ENCODE measurements around the gene DOK1.

Gene DOK1

DNA sequence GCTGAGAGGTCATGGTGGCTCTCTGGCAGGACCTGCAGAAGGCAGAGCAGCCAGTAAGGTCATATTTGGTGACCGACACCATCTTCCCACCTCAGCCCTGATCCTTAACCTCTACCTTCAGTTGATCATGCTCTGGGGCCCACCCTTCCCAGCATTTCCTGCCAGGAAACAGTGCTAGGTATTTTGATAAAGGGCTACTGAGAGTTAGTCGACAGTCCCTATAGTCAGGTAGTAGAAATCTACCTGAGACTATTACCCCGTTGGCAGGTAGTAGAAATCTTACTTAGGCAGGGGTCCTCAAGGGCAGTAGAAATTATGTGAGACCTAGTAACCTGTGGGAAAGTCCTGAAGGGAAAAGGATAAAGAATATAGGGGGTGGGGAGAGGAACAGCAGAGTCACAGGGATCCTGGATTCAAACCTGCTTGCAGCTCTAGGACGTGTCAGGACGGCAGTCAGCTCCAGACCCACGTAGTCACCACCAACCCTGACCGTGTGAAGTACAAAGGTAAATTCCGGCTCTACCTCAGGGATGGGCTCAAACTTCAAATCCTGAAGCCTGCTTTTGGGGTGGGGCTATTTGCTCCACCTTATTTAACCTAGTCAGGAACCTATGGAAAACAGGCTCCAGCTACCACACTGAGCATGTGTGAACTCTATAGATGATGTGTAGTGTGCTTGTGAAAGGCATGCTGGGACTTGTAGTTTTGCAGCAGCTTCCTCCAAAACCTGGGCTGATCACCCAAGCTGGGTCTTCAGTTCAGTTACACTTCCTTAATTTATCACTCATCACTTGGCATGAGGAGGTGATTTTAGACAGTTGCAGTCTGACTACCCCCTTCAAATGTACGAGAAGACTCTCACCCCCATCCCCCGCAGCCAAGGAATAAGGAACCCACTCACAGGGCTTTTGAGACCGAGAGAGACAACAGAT, 28.5 kb upstream of the DOK1 start, which contains the start of gene DQX1:
DQX1 (minus strand) TSS at position 515 of the 932 bp plus-strand sequence; CDS start at position 13, 502 bp downstream.
- DNase-seq: no peak

DNA sequence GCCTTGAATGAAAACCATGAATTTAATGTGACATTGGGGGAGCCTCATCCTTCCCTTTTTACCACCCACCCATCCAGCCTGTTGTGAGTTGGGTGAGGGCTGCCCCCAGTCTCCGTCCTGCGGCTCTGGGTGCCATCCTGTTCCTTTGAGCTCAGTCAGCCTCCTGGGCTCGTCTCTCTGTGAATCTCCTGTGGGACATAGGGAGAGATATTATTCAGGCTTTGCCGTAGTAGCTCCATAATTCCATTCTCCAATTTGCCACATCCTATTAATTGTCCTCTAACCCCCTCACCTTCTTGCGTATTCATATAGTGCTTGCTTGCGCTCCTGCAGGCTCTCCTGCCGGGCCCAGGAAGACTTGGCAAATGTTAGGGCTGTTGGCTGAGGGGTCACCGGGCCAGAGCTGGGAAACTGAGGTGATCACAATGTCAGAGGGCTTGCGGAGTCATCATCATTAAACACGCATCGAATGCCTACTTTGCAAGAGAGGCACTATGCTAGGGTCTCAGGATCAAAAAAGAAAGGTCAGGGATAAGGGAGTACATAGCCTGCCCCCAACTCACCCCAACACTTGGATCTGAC, 27.8 kb upstream of the DOK1 start:
- DNase-seq: no peak

DNA sequence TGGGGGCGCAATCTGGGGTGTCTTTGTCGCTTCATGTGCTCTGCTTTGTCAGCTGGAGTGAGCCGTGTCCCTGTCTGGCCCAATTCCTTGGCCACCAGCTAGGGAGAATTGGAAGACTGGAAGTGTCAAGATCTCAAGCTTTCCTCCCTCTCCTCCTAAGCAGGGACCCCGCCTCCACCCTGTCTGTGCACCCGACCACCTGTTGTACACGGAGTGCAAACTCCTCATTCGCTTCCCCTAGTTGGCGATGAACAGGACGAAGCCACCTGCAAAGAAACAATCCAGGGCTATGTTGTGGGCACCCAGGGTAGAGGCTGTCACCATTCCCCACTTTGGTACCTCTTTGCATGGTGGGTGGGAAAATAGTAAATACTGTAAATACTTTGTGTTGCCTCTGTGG, 26.8 kb upstream of the DOK1 start:
- no peak for DNase-seq

DNA sequence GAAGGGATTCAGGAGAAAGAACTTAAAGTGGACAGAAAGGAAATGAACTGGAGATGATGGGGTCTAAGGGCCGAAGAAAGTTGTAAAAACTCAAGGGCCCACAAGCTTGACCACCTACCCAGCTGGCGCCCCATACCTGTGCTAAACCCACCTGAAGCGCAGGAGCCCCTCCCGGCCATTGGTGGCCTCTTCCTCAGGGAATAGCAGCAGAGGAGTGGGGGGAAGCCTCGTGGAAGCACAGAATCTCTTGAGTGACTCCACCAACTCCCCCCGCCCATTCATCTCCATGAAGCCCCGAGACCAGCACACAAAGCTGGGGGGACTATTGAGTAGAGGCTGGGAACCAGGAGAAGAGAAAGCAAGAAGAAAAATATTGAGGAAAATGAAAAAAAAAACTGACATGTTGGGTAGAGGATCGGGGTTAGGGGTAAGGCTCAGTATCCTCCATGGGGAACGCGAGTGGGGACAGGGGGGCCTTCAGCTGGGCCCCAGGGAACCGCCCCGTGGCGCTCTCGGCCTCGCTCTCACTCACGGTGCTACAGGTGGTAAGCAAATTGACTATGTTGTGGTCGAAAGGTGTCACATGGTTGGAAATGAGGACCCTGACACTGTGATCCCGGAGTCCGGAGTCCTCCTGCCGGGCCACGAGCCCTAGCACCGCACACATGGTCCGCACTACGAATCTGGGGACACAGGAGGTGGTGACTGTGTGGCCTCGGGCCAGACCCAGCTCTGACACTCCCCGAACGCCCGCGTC, 25.7 kb upstream of the DOK1 start:
- DNase-seq: no peak

DNA sequence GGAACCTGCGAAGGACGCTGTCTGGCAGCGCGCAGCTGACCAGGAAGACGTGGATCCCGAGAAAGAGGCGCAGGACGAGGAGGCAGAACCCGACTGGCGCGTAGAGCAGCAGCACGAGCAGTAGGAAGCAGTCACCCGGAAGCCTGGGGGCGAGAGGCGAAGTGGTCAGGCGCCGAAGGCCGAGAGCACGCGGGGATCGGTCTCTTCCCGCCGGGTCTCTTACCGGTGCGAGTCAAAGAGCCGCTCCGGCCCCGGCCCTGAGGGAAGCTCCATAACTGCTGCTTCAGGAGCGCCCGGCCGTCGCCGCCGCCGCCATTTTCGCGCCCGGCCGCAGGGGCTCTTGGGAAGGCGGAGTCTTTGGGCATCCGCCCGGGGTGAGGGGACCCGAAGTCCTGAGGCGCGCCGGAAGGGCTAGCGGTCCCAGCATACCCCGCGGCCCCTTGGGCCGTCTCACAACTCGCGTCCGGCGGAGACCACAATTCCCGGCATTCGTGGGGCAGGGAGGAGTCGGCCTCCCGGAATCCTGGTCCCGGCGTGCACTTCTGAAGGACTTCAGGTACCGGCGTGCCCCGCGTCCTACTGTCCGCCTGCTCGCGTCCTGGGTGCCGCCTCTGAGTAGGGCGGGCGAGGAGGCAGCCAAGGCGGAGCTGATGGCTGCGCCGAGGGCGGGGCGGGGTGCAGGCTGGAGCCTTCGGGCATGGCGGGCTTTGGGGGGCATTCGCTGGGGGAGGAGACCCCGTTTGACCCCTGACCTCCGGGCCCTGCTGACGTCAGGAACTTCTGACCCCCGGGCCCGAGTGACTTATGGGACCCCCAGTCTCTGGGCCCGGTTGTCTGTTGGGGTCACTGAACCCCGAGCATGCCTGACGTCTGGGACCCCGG, 24.9 kb upstream of the DOK1 start, which contains the start of the genes AUP1 and HTRA2:
AUP1 (minus strand) TSS at position 350 of the 882 bp plus-strand sequence; CDS start at position 273, 77 bp downstream.
HTRA2 (plus strand) TSS at position 577 of the 882 bp plus-strand sequence; CDS start at position 651, 74 bp downstream.
- DNase-seq: peak; percentile 81

DNA sequence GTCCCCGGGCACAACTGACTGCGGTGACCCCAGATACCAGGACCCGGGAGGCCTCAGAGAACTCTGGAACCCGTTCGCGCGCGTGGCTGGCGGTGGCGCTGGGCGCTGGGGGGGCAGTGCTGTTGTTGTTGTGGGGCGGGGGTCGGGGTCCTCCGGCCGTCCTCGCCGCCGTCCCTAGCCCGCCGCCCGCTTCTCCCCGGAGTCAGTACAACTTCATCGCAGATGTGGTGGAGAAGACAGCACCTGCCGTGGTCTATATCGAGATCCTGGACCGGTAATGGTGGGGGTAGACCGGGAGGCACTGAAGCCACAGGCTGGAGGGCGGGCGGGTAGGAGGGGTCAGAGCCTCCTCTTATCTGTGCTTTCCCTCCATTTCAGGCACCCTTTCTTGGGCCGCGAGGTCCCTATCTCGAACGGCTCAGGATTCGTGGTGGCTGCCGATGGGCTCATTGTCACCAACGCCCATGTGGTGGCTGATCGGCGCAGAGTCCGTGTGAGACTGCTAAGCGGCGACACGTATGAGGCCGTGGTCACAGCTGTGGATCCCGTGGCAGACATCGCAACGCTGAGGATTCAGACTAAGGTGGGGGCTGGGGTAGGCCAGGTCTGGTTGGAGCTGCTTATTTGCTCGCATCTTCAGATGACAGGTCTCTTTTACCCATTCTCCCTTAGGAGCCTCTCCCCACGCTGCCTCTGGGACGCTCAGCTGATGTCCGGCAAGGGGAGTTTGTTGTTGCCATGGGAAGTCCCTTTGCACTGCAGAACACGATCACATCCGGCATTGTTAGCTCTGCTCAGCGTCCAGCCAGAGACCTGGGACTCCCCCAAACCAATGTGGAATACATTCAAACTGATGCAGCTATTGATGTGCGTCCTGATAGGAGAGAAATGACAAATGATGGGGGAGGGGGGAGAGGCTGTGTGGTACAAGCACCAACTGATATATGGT, 24.0 kb upstream of the DOK1 start:
- peak; percentile 42 for DNase-seq

DNA sequence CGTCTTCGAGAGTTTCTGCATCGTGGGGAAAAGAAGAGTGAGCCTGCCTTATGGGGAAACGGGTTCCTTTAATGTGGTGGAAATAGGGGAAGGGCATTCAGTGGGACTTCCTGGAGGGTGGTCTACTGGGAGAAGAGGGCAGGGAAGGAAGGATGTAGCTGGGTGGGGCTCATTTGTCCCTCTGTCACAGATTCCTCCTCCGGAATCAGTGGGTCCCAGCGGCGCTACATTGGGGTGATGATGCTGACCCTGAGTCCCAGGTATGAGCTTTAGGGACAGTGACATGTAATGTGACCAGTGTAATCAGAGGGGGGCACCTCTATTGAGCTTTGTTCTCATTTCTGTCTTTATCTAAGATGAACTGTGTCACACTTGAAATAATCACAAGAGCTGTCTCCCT, 22.9 kb upstream of the DOK1 start:
- no peak for DNase-seq

DNA sequence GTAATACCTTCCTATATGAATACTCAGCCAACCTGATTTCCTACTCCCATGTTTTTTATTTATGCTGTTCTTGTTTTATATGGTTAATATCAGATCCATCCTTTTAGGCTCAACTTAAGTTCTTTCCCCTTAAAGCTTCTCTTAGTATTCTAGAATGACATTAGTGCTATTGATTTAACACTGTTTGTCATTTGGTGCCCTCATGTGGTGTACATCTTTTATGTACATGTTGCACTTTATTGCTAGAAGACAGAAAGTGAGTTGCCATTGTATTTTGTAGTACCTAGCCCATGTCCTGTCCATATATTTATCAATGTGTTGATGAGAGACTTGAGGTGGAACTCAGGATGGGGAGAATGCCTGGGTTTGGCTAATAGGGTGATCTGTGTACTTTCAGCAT, 22.3 kb upstream of the DOK1 start:
- DNase-seq: no peak

DNA sequence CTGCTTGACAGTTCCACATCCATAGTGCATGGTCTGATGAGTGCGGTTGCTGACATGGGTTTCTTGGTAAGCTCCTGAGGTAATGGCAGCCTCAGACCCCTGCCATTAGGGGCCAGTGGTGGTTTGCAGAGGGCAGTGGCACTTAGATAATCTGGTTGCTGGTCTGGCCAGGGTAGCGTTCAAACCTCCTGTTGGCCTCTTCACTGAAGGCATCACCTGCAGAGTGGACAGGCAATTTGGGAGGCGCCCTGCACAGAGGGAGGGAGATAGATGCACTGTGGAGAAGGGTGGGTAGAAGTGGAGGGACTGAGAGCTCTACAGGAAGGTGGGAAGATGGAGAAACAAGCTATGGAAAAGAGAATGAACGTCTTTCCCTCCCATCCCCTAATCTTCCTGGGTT, 21.1 kb upstream of the DOK1 start:
- no peak for DNase-seq

DNA sequence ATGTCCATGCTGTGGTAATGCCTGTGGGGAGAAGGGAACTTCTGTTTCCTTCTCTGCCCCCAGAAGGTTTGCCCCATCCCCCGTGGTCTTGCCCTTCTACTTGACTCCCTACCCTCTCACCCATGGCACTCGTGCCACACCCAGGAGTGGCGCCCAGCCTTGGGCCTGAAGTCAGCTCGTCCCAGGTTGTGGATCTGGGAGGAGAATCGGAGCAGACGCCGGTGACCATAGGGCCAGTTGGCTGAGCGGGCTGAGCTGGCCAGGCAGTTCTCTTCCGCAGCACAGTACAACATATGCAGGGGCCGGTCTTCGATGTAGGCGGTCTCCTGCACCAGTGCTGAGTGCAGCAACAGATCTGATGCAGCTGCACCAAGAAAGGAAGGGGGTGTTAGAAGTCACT, 20.1 kb upstream of the DOK1 start:
- no peak for DNase-seq

DNA sequence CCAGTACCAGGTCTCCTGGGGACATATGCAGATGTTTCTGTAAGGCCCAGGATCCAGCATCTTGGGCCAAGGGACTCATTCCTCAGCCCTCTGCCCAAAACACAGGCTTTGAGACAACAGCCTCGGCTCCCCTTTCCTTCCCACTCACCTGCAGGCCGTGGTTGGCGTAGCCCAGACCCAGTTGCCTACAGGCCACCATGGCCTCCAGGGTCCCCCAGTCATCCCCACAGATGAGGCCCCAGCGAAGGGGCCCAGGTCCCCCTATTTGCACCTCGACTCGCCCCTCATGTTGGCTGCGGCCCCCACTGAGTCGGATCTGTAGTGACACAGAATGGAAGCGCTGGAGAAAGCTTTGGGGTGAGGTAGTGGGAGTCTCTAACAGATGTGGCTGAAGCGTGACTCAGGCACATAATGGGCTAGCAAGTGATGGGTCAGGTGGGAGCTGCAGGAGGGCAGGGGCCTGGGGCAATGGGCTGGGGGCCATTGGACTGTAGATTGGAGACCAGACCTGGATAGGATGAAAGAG, 19.0 kb upstream of the DOK1 start:
- DNase-seq: no peak

DNA sequence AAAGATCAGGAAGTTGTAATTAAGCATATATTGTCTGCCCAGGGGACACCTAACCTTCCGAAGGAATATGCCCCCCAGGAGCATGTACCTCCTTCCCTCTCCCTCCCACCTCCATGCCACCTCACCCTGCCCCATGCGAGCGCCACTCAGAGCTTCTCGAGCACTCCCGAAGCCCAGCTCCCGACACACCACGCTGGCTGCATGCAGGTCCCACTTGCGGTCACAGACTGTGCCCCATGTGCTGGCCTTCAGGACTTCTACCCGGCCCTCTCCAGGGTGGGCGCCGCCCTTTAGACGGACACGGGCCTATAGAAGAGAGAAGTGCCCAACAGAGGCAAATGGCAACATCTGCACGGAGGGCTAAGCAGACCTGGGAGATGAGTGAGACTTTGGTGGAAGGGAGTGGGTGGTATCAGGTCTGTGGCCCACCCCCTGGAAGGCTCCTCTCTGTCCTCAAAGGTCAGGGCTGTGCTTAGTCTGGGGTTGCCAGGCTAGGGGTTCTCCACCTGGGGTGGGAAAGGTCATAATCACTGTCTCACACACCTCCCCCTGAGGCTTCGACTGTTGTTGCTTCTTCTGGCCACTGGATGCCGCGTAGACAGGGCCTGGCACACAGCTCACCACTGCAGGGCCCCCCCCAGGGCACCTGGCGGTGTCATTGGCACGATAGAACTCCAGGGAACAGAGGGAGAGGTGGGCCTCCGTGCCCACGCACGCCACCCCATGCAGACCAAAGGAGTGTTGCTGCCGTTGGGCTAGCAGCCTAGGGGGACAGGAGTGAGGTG, 18.2 kb upstream of the DOK1 start:
- DNase-seq: no peak

DNA sequence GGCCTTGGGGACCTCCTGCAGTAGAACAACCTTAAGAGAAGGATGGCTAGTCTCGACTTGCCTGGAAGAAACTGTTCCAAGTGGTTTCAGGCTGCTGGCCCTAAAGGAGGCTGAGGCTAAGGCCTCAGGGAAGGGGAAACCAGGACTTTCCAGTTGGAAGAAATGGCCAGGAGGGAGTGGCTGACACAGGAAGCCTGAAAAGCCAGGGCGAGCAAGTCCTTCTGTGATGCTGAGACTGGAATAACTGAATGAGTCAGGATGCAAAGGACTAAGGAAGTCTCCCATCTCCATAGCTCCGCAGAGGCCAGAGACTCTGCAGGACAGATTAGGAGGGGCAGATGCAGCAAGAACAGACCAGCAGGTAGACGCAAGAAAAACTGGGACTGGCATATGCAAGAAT, 17.4 kb upstream of the DOK1 start:
- no peak for DNase-seq

DNA sequence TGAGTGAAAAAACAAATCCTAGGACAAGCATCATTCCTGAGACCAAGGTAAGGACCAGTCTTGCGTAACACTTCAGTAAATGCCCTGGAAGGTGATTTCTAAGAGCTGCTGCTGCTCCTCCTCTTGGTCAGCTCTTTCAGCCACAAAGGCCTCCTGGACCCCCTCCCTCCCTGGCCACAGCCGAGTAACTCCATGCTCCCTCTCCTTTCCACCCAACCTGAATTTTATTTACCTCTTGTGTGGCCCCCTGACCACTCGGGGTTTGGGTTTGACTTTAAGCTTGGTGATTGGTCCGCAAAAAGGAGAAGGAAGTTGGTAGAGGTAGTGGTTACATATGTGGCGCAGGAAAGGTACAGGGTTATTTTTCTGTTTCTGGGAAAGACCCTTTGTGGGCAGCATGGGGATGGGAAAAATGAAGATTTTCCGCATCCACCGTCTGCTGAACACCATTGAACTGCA, 15.6 kb upstream of the DOK1 start:
- DNase-seq: no peak

DNA sequence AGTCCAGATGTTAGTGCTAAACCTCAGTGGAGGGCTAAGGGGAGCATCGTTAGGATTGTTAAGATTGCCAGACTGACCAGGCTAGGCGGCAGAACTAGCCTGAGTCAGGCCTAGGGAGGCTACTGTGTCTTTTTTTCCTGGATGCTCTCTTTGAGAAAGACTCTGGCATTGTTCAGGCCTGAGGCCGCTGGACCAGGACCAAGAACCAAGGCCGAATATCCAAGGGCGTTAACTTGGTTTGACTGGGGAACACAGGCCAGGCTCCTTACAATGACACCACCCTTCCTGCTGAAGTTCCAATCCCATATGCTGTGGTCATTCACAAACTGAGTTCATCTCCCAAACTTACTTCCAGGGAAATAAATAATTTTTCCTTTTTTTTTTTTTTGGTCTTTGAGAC, 14.2 kb upstream of the DOK1 start:
- no peak for DNase-seq

DNA sequence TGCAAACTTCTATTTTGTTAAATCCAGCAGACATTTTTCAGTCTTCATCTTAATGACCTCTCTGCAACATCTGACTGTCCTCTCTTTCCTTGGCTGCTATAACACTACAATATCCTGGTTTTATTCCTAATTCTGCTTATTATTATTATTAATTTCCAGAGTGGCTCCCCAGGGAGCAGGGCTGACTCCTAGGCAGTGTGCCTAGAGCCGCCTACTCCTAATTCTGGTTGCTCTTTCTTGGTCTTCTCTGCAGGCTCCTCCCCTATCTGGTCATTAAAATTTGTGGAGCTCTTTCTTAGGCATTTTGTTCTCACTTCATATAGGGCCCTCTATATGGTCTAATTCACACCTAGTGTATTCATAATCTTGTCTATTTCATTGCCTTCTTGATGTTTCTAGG, 11.5 kb upstream of the DOK1 start:
- DNase-seq: no peak

DNA sequence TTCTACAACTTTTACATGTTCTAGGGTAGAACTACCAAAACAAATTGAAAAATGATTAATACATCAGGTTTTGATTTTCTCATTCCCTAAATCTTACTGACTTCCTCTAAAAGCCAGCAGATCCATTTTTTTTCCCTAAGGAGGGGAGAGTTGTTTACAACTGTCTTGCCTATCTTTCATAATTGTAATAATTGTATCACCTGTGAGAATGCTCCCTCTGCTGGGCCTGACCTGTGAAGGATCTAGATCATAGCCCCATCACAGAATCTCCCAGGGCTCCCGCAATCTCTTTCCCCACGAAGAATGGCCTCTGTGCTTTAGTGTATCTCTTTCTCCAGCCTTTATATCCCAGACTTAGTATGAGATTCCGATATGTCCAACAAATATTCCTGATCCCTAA, 9.9 kb upstream of the DOK1 start:
- no peak for DNase-seq

DNA sequence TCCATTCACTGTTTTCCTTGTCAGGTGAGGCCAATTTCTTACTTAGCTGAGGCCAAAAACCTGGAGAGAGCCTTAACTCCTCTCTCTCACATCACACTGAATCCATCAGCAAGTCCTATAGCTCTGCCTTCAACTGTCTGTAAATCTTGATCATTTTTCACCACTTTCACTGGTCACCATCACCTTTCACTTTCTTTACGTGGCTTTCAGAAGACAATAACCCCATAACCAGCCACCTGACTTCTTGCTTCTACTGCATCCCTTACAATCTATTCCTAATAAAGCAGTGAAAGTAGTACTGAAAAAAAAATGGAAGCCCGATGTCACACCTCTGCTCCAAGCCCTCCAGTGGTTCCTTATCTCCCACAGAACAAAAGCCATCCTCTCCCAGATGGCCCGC, 8.5 kb upstream of the DOK1 start:
- no peak for DNase-seq

DNA sequence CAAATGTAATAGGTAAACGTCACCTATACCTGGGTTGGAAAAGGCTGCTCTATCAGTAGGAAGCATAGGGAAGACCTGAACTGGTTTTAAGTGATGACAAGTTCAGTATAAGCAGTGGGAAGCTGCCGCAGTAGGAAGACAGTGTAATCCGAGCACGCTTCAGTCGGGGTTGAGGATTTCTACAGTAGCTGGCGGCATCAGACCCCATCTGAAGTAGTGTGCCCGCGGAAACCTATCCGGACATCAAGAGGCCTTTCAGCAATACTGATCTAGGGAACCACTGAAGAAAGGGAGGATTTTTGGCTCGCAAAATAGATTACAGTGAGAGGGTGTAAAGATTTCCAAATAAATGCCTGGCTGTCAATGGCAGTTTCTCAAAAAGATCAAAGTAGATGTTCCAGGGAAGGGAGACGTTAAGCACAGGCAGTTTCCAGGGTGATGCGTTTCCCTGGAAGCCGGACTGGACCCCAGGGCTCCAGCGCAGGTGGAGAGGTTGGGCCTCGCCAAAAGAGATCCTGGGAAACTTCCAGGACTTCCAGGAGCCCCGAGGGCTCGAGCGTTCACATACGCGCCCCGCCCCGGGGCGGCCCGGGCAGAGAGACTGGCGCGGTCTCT, 6.1 kb upstream of the DOK1 start:
- DNase-seq: no peak
